GM23248 (cell line): ENCODE data around the gene MAD2L1.

Source experiments
- EZH2 ChIP-seq: fragments of 200-600 bp; sonication (generic); IDR thresholded peaks from 2 replicates; pipeline ENCODE4 v1.6.1; 2018; ENCODE audit warnings: antibody characterized with exemption, mild to moderate bottlenecking; ENCODE audit not compliant: insufficient read depth, poor library complexity, severe bottlenecking
- EZH2phosphoT487 ChIP-seq: fragments of 200-600 bp; sonication (generic); IDR thresholded peaks from 2 replicates; pipeline ENCODE4 v1.6.1; 2018; ENCODE audit warnings: antibody characterized with exemption, moderate library complexity, mild to moderate bottlenecking, low read depth; ENCODE audit not compliant: insufficient read depth

GRCh38 chr4:120078216-120078615, 11.6 kb upstream of the MAD2L1 start:
- TF ChIP-seq EZH2phosphoT487 (no peak), EZH2 (no peak)
